ENCODE results near the gene TAF1C.

TAF1C gene

DNA sequence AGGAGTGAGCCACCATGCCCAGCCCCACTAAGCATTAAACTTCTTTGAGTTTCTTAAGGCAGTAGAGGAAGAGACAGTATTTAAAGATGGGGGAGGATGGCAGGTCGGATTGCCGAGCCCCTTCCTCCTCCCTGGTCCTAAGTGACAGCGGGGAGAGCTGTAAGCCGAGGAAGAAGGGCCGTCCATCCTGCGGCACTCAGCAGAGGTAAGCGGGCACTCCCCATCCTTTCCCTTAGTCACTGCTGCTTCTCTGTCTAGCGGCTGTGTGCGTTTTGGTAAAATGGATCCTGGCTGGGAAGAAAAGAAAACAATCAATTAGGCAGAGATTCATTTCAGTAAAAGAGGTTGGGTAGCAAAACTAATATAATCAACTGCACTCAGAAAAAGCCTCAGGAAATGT lies 27.9 kb downstream of the TAF1C start:
- Histone ChIP-seq H3K79me2 (no peaks in the 10 kb centered on the region), H3K4me1 (no peaks in the 10 kb centered on the region), H3K9me3 (ENCODE audit: control insufficient read depth, low read length) (no peaks in the 10 kb centered on the region), H3K36me3 (ENCODE audit: control insufficient read depth, insufficient read depth, low read length) (no peaks in the 10 kb centered on the region), H3K9ac (no peak overlapping the region), H3K4me3 (ENCODE audit: low read depth, low read length) (no peak overlapping the region), H3K27ac (no peak overlapping the region), H3K27me3 (ENCODE audit: control insufficient read depth, insufficient read depth, low read length) (no peaks in the 10 kb centered on the region), H3K4me2 (ENCODE audit: low read length) (no peak overlapping the region), H2AFZ (no peak overlapping the region)
- TF ChIP-seq, protein P1, sequence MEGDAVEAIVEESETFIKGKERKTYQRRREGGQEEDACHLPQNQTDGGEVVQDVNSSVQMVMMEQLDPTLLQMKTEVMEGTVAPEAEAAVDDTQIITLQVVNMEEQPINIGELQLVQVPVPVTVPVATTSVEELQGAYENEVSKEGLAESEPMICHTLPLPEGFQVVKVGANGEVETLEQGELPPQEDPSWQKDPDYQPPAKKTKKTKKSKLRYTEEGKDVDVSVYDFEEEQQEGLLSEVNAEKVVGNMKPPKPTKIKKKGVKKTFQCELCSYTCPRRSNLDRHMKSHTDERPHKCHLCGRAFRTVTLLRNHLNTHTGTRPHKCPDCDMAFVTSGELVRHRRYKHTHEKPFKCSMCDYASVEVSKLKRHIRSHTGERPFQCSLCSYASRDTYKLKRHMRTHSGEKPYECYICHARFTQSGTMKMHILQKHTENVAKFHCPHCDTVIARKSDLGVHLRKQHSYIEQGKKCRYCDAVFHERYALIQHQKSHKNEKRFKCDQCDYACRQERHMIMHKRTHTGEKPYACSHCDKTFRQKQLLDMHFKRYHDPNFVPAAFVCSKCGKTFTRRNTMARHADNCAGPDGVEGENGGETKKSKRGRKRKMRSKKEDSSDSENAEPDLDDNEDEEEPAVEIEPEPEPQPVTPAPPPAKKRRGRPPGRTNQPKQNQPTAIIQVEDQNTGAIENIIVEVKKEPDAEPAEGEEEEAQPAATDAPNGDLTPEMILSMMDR (IDR thresholded peaks at IDR 0.05): no peak

GRCh38 chr16:84156342-84156784 lies 30.5 kb downstream of the TAF1C start:
- Histone ChIP-seq H3K9me3 (ENCODE audit: control insufficient read depth, low read length) (no peaks in the 10 kb centered on the region), H3K4me3 (ENCODE audit: low read depth, low read length) (no peak overlapping the region), H3K27me3 (ENCODE audit: control insufficient read depth, insufficient read depth, low read length) (no peaks in the 10 kb centered on the region), H3K27ac (no peak overlapping the region), H3K9ac (no peak overlapping the region), H3K79me2 (no peaks in the 10 kb centered on the region), H3K4me1 (no peaks in the 10 kb centered on the region), H2AFZ (no peak overlapping the region), H3K4me2 (ENCODE audit: low read length) (no peak overlapping the region), H3K36me3 (ENCODE audit: control insufficient read depth, insufficient read depth, low read length) (no peaks in the 10 kb centered on the region)
- TF ChIP-seq, protein P1 (IDR thresholded peaks at IDR 0.05): no peak

DNA sequence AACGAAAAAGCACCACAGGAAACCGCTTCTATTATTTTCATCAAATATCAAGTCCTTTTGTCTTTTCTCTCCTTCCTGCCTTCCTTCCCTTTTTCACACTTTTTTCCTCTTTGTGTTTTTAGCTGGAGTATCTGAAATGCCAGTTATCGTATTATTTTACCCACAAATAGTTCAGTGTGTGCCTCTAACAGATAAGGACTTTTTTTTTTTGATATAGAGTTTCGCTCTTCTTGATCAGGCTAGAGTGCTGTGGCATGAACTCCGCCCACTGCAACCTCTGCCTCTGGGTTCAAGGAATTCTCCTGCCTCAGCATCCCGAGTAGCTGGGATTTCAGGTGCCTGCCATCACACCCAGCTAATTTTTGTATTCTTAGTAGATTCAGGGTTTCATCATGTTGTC lies 31.1 kb downstream of the TAF1C start:
- Histone ChIP-seq H3K27ac (no peak overlapping the region), H3K27me3 (ENCODE audit: control insufficient read depth, insufficient read depth, low read length) (no peaks in the 10 kb centered on the region)

GRCh38 chr16:84155226-84155625 lies 31.6 kb downstream of the TAF1C start:
- Histone ChIP-seq H3K9ac (no peak overlapping the region), H2AFZ (no peak overlapping the region), H3K27ac (no peak overlapping the region), H3K9me3 (ENCODE audit: control insufficient read depth, low read length) (no peaks in the 10 kb centered on the region), H3K27me3 (ENCODE audit: control insufficient read depth, insufficient read depth, low read length) (no peaks in the 10 kb centered on the region), H3K36me3 (ENCODE audit: control insufficient read depth, insufficient read depth, low read length) (no peaks in the 10 kb centered on the region), H3K4me2 (ENCODE audit: low read length) (no peak overlapping the region), H3K4me3 (ENCODE audit: low read depth, low read length) (no peak overlapping the region), H3K4me1 (no peaks in the 10 kb centered on the region), H3K79me2 (no peaks in the 10 kb centered on the region)
- TF ChIP-seq, protein P1 (IDR thresholded peaks at IDR 0.05): no peak

More for the DNA sequence above, 31.1 kb downstream of the TAF1C start:
- no peaks in the 10 kb centered on the region for H3K4me1 ChIP-seq
- H3K9ac ChIP-seq: no peak overlapping the region
- H2AFZ ChIP-seq: no peak overlapping the region
- no peak overlapping the region for H3K4me3 ChIP-seq (ENCODE audit: low read depth, low read length)
- H3K9me3 ChIP-seq (ENCODE audit: control insufficient read depth, low read length): no peaks in the 10 kb centered on the region
- no peaks in the 10 kb centered on the region for H3K79me2 ChIP-seq
- no peak overlapping the region for H3K4me2 ChIP-seq (ENCODE audit: low read length)
- H3K36me3 ChIP-seq (ENCODE audit: control insufficient read depth, insufficient read depth, low read length): no peaks in the 10 kb centered on the region
- TF ChIP-seq, protein P1 (IDR thresholded peaks at IDR 0.05): no peak

DNA sequence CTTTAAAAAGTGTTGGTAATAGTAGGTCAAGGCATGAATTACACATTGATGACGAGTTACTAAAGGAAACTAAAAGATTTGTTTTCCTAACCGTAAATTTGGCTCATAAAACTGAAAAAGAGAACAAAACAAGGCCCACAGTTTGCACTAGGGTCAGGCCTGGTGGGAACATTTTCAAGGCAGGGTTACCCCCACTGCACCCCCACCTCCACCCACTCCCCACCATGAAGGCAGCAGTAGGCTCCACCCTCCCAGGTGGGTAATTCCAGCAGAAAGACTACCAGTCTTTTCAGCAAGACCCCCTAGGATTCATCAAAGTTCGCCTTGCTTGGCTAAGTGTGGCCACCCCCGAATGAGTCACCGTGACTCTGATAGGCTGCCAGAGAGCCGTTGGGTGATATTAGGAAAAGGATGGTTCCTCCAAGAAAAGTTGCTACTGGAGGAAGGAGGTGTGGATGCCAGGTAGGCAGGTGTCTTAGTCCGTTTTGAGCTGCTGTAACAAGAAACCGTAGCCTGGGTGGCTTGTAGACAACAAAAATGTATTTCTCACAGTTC lies 33.1 kb downstream of the TAF1C start:
- TF ChIP-seq, protein P1 (IDR thresholded peaks at IDR 0.05): no peak
- H3K27ac ChIP-seq: no peak overlapping the region
- no peak overlapping the region for H3K9ac ChIP-seq
- H3K27me3 ChIP-seq (ENCODE audit: control insufficient read depth, insufficient read depth, low read length): no peaks in the 10 kb centered on the region
- H3K79me2 ChIP-seq: no peaks in the 10 kb centered on the region
- H2AFZ ChIP-seq: no peak overlapping the region
- H3K4me3 ChIP-seq (ENCODE audit: low read depth, low read length): no peak overlapping the region
- H3K4me1 ChIP-seq: no peaks in the 10 kb centered on the region
- no peaks in the 10 kb centered on the region for H3K9me3 ChIP-seq (ENCODE audit: control insufficient read depth, low read length)
- H3K36me3 ChIP-seq (ENCODE audit: control insufficient read depth, insufficient read depth, low read length): no peaks in the 10 kb centered on the region
- H3K4me2 ChIP-seq (ENCODE audit: low read length): no peak overlapping the region
